A549 (cell line): ENCODE data around the gene ZFP36L1.

Experiments used
- BHLHE40 ChIP-seq: IDR thresholded peaks from 2 replicates; pipeline ENCODE4 v1.6.1; 2012; ENCODE audit warnings: low read depth, low read length, inconsistent platforms
- FOSB ChIP-seq: fragments of 250-450 bp; sonication (Bioruptor Pico); IDR thresholded peaks from 2 replicates; pipeline ENCODE4 v1.5.0; 2020; ENCODE audit warnings: mild to moderate bottlenecking, moderate library complexity
- RCOR1 ChIP-seq: fragments of 150-350 bp; IDR thresholded peaks from 2 replicates; pipeline ENCODE4 v1.6.1; 2014; ENCODE audit warnings: antibody characterized with exemption, low read length, low read depth

- TF ChIP-seq RCOR1 (no peak), FOSB (CRISPR knock-in tag) (no peak), BHLHE40 (no peak)
Observed at GRCh38 chr14:68741839-68742470, 50.9 kb downstream of the ZFP36L1 start.
